ENCODE measurements around the gene TFCP2L1. TPM values are rescaled to one million over a fixed set of nuclear protein-coding genes. Genes with fewer than 3 reads are reported as not detected.
A peak's percentile ranks its signal among the peaks of the same experiment; 100 is the strongest.

Gene TFCP2L1
- total and polyA plus RNA-seq, 10 donors, result 0.15 to 8.9 (median 2.7) TPM

DNA sequence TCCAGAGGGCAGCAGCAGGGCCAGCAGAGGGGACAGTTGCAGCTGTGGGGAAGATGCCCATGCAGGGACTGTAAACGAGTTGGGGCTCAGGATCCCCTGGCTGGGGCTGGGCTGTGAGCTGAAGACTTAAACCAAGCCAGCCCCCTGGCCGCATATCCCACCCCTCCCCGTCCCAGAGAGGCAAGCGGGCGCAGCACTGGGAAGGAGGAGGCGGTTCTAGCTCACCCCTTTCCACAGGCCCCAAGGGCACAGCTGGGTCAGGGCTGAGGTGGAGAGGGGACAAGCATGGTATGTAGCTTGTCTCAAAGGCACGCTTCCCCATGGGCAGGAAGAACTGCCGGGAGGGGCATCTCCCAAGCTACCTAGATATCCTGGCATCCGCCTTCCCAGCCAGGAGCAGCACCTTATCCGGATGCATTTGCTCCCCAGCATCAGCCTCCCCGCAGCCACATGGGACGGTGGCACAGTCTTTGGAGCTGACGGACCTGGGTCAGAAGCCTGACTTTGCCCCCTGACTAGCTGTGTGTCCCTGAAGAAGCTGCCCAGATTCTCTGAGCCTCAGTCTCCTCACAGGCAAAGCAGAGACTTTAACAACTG lies 75.9 kb downstream of the TFCP2L1 start:
- Histone ChIP-seq H3K4me3 (no peak overlapping the region), H3K27me3 (replicated peaks in 1 of 7) (peaks cover 0 to 7% (median 0%) of the 10 kb centered on the region in 7 donors), H3K4me1 (no peaks in the 10 kb centered on the region), H3K9me3 (no peaks in the 10 kb centered on the region), H3K36me3 (no peaks in the 10 kb centered on the region), H3K27ac (no peak overlapping the region)
- intact Hi-C loops (cut with DNase I; ENCODE audit: low total_unique reads), result no loop called here
- DNase-seq, result peak; percentile 65
- TF ChIP-seq, protein P1, sequence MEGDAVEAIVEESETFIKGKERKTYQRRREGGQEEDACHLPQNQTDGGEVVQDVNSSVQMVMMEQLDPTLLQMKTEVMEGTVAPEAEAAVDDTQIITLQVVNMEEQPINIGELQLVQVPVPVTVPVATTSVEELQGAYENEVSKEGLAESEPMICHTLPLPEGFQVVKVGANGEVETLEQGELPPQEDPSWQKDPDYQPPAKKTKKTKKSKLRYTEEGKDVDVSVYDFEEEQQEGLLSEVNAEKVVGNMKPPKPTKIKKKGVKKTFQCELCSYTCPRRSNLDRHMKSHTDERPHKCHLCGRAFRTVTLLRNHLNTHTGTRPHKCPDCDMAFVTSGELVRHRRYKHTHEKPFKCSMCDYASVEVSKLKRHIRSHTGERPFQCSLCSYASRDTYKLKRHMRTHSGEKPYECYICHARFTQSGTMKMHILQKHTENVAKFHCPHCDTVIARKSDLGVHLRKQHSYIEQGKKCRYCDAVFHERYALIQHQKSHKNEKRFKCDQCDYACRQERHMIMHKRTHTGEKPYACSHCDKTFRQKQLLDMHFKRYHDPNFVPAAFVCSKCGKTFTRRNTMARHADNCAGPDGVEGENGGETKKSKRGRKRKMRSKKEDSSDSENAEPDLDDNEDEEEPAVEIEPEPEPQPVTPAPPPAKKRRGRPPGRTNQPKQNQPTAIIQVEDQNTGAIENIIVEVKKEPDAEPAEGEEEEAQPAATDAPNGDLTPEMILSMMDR (IDR thresholded peaks at IDR 0.05 in 8 of 11, conservative IDR thresholded peaks at IDR 0.05 in 3 of 11), result no peak
- TF ChIP-seq POLR2A (IDR thresholded peaks at IDR 0.05) (no peak), POLR2AphosphoS5 (IDR thresholded peaks at IDR 0.05) (no peak)
- 80 to 91% (median 89%) methylated on average over 9 to 13 of the region's 13 CpGs for WGBS, 5 donors

DNA sequence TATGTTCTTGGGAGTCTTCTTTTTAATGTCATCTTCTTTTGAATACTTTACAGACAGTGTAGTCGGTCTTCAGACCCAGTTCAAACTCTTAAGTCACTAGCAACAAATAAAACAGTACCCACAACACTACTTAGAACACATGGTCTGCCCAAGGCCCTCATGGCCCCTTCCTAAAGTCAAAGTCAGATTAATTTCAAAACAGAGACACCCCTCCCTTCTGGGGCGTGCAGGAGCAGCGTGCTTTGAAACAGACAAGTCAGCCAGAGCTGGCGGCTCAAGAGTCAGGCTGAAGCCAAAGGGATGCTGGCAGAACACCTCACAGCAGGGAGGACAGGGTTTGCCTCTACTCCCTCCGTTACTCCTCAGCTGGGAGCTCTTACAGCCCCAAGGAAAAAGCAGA lies 77.5 kb downstream of the TFCP2L1 start:
- no peak overlapping the region for H3K4me3 ChIP-seq
- H3K9me3 ChIP-seq, result no peaks in the 10 kb centered on the region
- WGBS, 5 donors, result 80 to 98% (median 93%) methylated on average over 5 of the region's 5 CpGs
- H3K27me3 ChIP-seq (replicated peaks in 1 of 7), result peaks cover 0 to 7% (median 0%) of the 10 kb centered on the region in 7 donors
- no peak for TF ChIP-seq POLR2A (IDR thresholded peaks at IDR 0.05)
- TF ChIP-seq POLR2AphosphoS5 (IDR thresholded peaks at IDR 0.05), result no peak
- TF ChIP-seq, protein P1 (IDR thresholded peaks at IDR 0.05 in 8 of 11, conservative IDR thresholded peaks at IDR 0.05 in 3 of 11), result no peak
- peak; percentile 53 for DNase-seq
- H3K36me3 ChIP-seq, result no peaks in the 10 kb centered on the region
- H3K4me1 ChIP-seq, result no peaks in the 10 kb centered on the region
- H3K27ac ChIP-seq, result no peak overlapping the region
- intact Hi-C loops (cut with DNase I; ENCODE audit: low total_unique reads), result no loop called here

DNA sequence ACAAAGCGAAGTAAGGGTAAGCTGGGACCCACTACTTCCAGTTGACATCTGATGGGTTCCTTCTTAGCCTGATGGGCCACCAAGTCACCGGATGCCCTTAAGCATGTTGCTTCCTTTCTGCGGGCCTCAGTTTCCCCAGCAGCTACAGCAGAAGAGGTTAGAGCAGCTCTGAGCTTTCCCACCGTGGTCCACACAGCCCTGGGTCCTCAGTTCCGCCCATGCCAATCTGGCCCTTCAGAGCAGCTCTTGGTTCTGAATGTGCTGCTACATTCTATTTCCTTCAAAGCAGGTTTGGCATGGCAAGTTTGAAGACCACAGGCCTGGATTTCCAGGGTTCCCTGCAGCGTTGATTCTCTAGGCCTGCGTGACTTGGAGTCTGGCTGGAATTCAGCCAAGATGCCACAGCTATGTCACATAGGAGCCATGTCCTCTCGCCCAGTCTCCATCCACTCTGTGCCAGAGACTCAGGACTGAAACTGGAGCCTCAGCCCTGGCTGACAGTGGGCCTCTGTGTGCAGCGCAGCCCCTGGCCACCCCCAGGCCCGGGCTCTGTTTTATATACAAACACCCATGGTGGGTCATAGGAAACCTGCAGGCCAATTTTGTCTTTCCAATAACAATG lies 79.6 kb downstream of the TFCP2L1 start:
- peaks cover 0 to 7% (median 0%) of the 10 kb centered on the region in 7 donors for H3K27me3 ChIP-seq (replicated peaks in 1 of 7)
- TF ChIP-seq, protein P1 (IDR thresholded peaks at IDR 0.05 in 8 of 11, conservative IDR thresholded peaks at IDR 0.05 in 3 of 11), result no peak
- TF ChIP-seq POLR2AphosphoS5 (IDR thresholded peaks at IDR 0.05) (no peak), POLR2A (IDR thresholded peaks at IDR 0.05) (no peak)
- H3K27ac ChIP-seq, result no peak overlapping the region
- no peak overlapping the region for H3K4me3 ChIP-seq
- WGBS, 5 donors, result 80 to 89% (median 84%) methylated on average over 8 to 10 of the region's 10 CpGs
- intact Hi-C loops (cut with DNase I; ENCODE audit: low total_unique reads), result no loop called here
- peak; percentile 21 for DNase-seq
- no peaks in the 10 kb centered on the region for H3K36me3 ChIP-seq
- H3K9me3 ChIP-seq, result no peaks in the 10 kb centered on the region
- no peaks in the 10 kb centered on the region for H3K4me1 ChIP-seq

DNA sequence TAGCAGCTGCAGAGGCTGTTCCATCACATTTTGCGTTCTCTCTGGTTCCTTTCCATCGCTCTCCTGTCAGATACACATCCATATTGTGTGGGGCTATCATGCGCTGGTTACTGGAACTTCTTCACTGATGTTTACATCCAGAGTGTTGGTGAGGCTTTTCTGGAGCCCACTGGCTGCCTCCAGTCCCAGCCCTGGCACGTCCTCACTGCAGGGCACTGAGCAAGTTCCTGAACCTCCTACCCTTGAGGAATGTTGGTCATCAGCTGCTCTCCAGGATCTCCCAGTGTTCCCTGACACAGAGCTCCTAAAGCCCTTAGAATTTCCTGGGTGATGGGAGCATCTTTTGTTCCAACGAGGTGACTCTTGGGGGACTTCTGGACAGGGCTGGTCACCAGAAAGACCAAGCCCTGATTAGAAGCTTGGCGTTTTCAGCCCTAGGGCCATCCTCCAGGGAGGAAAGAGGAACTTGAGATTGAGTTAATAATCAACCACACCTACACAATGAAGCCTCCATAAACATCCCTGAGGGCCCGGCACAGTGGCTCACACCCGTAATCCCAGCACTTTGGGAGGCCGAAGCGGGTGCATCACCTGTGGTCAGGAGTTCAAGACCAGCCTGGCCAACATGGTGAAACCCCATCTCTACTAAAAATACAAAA lies 81.3 kb downstream of the TFCP2L1 start:
- Histone ChIP-seq H3K4me1 (peaks cover 0 to 3% (median 0%) of the 10 kb centered on the region in 6 donors), H3K9me3 (no peaks in the 10 kb centered on the region), H3K36me3 (no peaks in the 10 kb centered on the region), H3K27ac (no peak overlapping the region), H3K4me3 (no peak overlapping the region), H3K27me3 (replicated peaks in 1 of 7) (peaks cover 0 to 2% (median 0%) of the 10 kb centered on the region in 7 donors)
- DNase-seq, result peak; percentile 55
- intact Hi-C loops (cut with DNase I; ENCODE audit: low total_unique reads), result no loop called here
- 78 to 90% (median 86%) methylated on average over 10 of the region's 10 CpGs for WGBS, 5 donors
- TF ChIP-seq POLR2A (IDR thresholded peaks at IDR 0.05), result no peak
- TF ChIP-seq POLR2AphosphoS5 (IDR thresholded peaks at IDR 0.05), result no peak
- TF ChIP-seq, protein P1 (IDR thresholded peaks at IDR 0.05 in 8 of 11, conservative IDR thresholded peaks at IDR 0.05 in 3 of 11), result no peak

Measured in spleen (tissue), 11 donors.